HUDEP-2 (cell line): ENCODE data around the gene SETBP1.

Experiments used
- DNase-seq, 76 experiments: peaks; one replicate each; lab custom pipeline; 2025; ENCODE audit not compliant: unreplicated experiment in 76 of 76; lab: John Stamatoyannopoulos, UW

The SETBP1 gene

GRCh38 chr18:44730803-44731529 is 50.3 kb downstream of the SETBP1 start:
- no peak for DNase-seq

GRCh38 chr18:44731530-44732237 is 51.0 kb downstream of the SETBP1 start:
- no peak for DNase-seq

DNA sequence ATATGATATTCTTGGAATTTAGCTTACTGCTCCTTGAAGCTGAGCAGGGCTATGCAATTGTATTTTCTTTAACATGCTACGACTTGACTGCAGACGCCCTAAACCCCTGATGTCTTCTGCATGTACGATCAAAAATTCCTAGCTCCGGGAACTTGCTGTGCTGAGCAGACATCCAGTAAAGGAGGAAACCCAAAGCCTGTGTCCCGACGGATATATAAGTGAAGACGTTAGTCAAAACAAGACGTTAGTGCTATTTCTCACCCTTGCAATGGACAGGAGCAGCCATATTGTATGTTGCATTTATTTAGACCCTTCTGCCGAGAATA is 51.5 kb downstream of the SETBP1 start:
- no peak for DNase-seq

DNA sequence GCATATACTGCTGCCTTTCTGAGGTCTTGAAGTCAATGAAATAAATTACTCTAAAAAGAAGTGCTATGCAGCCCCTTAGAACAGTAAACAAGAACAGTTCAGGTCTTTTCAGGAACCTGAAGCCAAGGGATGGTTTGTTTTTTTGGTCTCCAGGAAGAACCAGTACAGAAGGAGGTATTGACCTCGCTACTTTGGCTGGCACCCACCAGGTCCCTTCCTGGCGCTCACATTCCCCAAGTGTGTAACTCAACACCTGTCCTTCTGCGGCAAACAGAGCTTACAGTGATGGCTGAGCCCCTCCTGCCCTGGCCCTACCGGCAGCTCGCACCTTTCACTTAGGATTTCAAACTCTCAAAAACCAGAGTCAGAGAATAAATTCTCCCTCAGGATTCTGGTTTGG is 51.9 kb downstream of the SETBP1 start:
- DNase-seq, result no peak

DNA sequence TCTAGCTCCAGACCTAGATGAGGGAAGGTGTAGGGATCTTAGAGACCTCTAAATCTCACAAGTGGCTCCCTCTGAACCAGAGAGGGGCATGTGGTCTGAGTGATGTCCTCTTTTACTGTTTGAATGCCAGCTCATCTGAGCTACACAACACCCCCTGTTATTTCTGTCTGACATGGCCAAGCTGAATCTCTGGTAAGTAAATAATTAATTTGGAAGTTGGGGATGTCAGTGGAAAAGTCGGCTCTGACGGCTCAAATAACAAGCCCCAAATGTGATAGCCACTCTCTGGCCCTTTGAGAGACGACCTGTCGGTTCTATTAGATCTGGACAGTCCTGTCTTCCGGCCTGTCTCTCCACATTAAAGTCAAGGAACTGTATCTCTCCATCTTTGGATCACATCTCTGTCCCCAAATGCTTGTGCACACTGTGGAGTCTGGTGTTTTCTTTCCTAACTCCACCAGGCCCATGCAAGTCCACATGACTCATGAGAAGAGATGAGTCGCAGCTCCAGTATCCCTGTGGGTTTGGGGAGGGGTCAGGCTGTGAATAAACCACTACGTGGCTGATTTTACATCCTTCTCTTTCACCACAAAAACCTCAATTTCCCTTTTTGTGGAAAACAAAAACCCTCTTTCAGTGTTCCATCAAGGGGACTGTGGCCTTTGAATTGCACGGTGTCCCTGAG is 52.5 kb downstream of the SETBP1 start:
- no peak for DNase-seq

- no peak for DNase-seq
These were observed 53.2 kb downstream of the SETBP1 start for GRCh38 chr18:44733754-44734465.

GRCh38 chr18:44735096-44735495 is 54.4 kb downstream of the SETBP1 start:
- no peak for DNase-seq

DNA sequence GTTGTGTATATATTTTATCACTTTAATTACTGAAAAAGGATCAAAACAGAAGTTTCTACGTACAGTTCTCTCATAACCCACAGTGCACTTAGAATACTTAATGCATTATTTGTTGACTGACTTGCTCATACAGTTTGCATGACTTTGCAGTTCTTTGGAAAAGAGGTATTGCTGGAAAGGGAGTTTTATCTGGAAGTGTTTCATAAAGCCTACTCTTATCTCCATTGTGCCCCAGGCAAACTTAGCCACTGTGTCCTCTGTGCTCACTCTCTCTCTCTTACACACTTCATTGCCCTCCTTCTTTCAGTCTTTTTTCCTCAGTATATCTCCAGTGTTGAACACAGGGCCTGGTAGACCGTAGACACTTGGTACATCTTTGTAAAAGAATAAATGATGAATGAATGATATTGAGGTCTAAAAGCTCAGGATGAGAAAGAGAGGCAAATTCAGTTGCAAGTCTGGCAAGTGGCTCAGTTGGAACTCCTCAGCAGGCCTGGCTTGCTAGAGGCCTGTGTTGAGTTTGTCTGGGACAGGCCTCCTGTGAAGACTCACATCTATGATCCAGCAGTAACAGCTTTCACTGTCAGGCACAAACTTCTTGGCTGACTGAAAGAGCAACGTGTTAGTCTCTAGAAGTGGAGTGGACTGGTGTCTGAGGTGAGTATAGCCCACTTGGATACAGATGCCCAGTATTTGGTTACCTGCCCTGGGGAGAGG is 56.1 kb downstream of the SETBP1 start:
- DNase-seq, result peak in 1 of 76 experiments; percentile 10

DNA sequence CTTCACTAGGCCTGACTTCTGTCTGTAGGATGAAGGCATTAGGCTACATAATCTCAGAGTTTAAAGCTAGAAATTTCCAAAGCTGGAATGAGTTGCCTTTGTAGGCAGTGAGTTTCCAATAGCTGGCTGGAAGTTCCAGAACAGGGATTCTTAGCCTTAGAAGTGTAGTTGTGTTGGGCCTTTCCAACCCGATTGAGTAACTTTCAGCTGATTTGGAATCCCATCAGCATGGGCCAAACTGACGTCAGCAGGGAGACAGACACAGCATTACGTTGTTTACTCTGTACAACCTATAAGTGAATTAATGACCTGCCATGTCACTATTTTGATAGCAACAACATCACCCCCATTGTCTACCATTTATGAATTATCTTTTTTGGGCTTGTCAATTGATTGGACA is 56.9 kb downstream of the SETBP1 start:
- no peak for DNase-seq

- DNase-seq, result no peak
These were observed 59.3 kb downstream of the SETBP1 start for GRCh38 chr18:44740000-44740399.

GRCh38 chr18:44741085-44741484 is 60.4 kb downstream of the SETBP1 start:
- DNase-seq, result no peak

DNA sequence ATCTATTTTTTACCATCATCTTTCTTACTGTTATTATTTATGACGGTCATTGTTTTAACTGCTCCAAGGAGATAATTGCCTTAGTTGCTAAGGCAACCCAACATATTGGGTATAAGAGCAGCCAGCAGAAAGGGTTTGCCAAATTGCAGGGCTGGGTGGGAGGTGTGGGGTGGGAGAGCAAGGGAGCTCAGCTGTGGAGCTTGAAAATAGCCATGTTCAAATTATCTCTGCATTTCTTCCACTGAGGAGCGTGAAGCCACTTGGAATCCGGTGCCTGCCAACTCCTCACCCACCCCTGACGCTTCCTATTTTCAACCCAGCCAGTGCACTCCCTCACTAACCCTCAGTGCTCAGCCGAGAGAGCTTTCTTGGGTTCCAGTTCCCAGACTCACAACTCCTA is 60.8 kb downstream of the SETBP1 start:
- DNase-seq, result no peak

- no peak for DNase-seq
These were observed 61.4 kb downstream of the SETBP1 start for GRCh38 chr18:44742126-44742525.

- DNase-seq, result no peak
These were observed 62.1 kb downstream of the SETBP1 start for GRCh38 chr18:44742718-44743311.

DNA sequence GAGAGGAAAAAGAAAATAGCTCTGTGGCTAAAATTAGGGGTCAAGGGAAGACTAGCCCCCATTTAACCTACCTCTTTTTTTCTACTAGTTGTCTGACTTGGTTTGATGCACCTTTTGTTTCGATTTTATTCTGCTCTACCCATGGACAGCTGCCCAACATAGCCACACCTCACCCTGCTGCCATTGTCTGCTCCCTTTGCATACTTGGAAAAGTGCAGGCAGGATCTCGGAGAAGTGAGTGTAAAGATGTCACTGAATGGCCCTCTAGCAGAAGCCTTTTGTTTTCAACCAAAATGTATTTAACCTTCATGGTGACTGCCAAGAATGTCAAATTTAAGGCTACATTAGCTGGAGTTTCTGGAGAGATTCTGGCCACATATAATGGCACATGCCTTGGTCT is 62.9 kb downstream of the SETBP1 start:
- no peak for DNase-seq

GRCh38 chr18:44744161-44745121 is 63.8 kb downstream of the SETBP1 start:
- no peak for DNase-seq

- no peak for DNase-seq
These were observed 66.5 kb downstream of the SETBP1 start for GRCh38 chr18:44747157-44747556.

DNA sequence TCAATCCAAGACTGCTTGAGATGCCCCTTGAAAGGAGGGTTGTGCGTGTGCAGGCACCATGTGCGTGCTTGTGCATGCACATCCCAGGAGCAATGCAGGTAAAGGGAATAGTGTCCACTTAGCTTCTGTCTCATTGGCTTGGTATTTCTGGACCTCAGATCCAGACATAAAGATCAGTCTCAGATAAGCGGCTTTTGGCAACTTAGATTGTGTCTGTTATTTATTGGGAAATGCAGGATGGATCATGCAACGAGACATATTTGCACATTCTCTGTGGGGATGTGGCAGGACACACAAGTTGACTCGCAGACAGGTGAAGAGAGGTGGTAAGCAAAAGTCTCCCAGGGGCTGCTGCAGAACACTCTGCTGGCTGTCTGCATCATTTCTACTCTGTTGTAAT is 67.9 kb downstream of the SETBP1 start:
- no peak for DNase-seq

DNA sequence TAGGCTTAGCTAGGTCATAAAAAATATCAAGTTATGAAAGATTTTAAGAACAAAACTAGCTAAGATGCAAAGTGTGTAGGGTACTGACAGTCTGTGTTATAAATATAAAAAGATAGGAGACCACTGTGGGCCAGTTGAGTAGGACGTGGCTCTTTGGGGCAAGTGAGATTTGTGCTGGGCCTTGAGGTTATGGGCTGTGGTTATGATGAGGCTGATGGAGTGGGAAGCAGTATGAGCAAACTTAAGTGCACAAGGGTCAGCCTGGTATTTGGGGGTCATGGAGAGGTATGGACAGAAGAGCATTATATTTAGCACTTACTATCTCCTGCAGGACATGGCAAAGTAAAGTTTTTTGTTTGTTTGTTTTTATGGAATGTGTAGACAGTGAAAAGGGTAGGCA is 70.1 kb downstream of the SETBP1 start:
- DNase-seq, result no peak
